ENCODE measurements around the gene NSD2.
"Not testable (repeated sequence)": the region's sequence is repeated elsewhere in the genome, so short reads cannot be mapped to it uniquely, and the experiment has no call there.

NSD2 gene

DNA sequence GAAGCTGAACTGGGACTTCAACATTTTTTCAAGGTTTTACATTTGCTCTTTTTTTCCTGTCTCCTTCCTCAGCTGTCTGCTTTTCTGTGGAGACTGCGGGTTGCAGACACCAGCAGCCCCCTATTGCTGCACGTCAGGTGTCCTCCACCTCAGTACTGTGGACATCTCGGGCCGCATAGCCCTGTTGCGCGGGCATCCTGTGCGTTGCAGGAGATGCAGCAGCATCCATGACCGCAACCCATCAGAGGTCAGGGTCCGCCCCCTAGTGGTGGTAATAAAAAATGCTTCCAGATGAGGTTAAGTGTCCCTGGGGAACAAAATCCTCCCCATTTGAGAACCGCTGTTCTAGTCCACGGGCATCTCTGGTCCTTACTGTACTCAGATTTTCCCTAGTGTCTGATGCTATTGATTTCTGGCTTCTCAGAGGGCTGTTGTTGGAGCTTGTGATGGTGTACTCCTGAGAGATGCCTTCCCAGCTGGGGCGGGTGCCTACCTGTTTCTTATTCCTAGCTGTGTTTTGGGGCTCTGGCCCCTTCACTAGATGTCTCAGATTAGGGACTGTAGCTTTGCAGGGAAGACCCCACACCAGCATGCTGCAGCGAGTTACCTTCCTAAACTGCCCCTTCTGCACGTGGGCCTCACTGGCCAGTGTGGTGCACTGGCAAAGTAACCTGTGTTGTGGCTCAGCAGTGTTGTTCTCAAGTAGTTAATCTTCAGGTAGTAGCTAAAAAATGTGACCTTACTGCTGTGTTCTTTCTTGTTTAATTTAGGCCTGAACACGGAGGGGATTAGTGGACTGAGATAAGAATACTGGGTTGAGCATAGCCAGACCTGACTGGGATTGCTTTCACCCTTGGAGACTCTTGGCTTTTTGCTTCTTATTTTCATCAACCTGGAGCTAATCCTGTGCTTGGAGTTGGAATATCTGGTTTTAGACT, 28.2 kb downstream of the NSD2 start:
- DNase-seq (ENCODE audit: low read depth): peak; percentile 78

DNA sequence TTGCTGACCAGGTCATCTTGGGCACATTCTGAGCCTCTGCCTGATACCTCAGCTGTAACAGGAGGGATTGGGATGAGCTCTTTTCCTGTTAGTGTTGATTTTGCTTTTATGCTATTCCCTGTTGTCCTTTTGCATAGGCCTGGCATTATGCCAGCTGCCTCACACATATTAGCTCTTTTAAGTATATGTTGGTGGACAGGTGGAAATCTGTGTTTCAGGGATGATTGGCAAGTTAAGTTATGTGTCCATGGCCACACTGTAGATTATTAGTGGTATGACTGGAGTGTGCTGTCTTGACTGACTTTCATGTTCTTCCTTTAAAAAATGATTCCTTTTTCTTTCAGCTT, 28.9 kb downstream of the NSD2 start:
- DNase-seq (ENCODE audit: low read depth): no peak

DNA sequence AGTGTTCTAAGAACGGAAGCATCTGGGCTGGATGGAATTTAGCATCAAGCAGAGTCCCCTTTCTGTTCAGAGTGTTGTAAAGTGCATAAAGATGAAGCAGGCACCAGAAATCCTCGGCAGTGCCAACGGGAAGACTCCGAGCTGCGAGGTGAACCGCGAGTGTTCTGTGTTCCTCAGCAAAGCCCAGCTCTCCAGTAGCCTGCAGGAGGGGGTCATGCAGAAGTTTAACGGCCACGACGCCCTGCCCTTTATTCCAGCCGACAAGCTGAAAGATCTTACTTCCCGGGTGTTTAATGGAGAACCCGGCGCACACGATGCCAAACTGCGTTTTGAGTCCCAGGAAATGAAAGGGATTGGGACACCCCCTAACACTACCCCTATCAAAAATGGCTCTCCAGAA, 29.4 kb downstream of the NSD2 start:
- no peak for DNase-seq (ENCODE audit: low read depth)

DNA sequence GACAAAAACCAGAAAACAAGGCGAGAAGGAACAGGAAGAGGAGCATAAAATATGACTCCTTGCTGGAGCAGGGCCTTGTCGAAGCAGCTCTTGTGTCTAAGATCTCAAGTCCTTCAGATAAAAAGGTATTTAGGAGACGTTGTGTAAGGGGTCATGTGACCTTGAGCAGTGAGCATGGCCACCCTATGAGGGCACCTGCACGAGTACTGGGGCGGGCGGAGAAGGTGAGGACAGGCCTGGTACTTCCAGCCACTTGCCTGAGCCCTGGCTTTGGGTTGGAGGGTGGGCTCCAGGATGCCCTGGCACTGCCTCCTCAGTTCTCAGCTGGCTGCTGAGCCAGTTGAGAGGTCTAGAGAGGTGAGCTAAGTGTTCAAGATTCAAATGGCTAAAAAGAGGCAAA, 29.9 kb downstream of the NSD2 start:
- DNase-seq (ENCODE audit: low read depth): no peak

DNA sequence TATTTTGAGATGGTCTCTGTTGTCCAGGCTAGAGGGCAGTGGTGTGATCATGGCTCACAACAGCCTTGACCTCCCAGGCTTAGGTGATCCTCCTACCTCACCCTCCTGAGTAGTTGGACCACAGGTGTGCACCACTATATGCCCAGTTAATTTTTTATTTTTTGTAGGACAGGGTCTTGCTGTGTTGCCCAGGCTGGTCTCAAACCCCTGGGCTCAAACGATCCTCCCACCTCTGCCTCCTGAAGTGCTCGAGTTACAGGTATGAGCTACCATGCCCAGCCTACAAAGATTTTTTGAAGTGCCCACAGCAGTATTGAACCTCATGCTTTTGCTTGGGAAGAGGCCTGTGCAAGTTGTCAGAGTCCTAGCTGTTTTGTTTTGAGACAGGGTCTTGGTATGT, 31.1 kb downstream of the NSD2 start:
- no peak for DNase-seq (ENCODE audit: low read depth)

DNA sequence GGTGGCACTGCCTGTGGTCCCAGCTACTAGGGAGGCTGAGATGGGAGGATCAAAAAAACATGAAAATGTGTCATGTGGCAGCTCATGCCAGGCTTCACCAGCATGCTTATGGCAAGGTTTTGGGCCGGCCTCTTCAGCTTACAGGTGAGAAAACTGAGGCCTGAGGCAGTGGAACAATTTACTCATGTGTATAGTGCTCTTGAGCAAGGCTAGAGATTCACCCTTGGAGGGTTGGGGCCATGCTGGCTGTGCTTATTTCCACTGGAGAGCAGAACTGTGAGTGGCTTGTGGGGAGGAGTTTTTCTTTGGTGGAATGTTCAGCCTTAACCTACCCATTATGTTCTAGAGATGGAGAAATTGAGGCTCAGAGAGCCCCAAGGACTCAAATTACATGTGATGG, 31.8 kb downstream of the NSD2 start:
- no peak for DNase-seq (ENCODE audit: low read depth)

DNA sequence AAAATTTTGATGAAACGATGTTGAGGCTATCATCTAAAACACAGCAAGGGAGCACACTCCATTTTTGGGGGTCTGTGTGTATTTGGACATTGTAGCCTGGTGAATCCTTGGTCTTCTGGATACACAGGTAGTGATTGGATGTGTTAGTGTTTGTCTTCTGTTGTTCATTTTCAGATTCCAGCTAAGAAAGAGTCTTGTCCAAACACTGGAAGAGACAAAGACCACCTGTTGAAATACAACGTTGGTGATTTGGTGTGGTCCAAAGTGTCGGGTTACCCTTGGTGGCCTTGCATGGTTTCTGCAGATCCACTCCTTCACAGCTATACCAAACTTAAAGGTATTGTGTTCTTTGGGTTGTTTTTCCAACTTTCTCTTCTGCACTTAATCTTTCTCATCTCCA, 32.8 kb downstream of the NSD2 start:
- no peak for DNase-seq (ENCODE audit: low read depth)

DNA sequence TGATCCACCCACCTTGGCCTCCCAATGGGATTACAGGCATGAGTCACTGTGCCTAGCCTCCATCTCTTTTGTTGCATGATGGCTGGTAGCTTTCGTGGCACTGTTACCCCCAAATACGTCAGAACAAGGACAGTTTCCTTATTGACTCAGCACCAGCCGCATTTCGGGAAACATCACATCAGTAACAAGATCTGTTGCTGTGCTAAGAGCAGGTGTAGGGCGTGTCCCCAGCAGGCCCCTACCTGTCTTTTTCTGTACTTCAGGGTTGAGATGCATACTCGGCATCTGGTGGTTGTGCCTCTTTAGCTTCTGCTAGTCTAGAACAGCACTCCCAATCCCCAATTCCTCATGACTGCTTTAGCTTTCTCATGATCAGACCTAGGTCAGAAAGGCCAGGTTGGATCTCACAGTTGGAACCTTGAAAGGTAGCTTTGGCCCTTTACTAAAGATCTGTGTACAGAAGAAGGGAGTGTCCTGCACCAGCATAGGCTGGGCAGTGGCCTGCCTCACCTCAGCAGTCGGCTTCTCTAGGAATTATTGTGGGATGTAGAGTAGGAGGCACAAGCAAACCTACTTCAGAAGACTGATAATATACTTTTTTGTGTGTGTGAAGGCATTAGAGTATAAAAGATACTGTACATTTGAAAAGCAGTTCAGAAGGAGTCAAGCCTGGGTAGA, 36.8 kb downstream of the NSD2 start:
- DNase-seq (ENCODE audit: low read depth): no peak

DNA sequence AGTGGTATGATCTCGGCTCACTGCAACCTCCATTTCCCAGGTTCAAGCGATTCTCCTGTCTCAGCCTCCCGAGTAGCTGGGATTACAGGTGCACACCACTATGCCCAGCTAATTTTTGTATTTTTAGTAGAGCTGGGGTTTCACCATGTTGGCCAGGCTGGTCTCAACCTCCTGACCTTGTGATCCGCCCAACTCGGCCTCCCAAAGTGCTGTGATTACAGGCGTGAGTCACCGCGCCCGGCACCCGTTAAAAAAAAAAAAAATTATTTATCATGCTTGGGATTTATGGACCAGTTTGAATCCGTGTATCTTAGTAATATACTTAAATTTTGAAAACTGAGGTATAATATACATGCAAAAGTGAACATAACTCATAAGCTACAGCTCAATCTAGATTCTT, 38.5 kb downstream of the NSD2 start:
- not testable (repeated sequence) for DNase-seq (ENCODE audit: low read depth)

DNA sequence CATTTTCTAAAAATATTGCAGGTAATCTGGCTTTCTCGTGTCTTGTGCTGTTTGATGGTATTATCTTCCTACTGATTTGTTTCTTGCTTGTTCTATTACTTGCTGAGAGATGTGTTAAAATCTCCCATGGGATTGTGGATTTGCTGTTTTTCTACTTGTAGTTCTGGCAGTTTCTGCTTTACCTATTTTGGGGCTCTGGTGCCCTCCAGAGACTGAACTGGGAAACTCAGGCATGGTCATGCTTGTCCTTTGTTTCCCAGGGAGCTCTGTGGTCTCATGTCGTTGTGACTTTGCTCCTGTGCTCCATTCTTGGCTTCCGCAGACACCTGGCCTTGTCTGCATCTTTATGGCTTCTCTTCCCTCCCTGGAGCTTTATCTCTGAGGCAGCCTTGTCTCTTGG, 39.5 kb downstream of the NSD2 start:
- peak; percentile 55 for DNase-seq (ENCODE audit: low read depth)

DNA sequence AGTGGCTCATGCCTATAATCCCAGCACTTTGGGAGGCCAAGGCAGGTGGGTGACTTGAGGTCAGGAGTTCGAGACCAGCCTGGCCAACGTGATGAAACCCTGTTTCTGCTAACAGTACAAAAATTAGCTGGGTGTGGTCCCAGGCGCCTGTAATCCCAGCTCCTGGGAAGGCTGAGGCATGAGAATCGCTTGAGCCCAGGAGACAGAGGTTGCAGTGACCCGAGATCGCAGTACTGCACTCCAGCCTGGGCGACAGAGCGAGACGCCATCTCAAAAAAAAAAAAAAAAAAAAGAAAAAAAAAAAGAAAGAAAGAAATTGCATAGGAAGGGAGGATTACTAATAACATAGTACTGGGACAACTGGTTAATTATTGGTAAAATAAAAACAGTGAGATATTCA, 40.1 kb downstream of the NSD2 start:
- not testable (repeated sequence) for DNase-seq (ENCODE audit: low read depth)

DNA sequence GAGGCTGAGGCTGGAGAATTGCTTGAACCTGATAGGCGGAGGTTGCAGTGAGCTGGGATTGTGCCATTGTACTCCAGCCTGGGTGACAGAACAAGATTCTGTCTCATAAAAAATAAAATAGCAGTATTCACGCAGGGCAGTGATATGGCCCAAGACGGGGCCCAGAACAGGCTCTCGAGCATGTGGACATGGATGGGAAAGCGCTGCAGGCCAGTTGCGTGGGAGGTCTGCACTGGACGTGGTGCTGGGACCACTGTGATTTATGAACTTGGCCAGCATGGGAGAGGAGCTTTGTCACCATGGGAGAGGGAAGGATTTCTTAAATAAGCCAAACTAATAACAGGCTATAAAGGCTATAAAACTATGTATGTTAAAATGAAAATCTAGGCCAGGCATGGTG, 51.6 kb downstream of the NSD2 start:
- no peak for DNase-seq (ENCODE audit: low read depth)

DNA sequence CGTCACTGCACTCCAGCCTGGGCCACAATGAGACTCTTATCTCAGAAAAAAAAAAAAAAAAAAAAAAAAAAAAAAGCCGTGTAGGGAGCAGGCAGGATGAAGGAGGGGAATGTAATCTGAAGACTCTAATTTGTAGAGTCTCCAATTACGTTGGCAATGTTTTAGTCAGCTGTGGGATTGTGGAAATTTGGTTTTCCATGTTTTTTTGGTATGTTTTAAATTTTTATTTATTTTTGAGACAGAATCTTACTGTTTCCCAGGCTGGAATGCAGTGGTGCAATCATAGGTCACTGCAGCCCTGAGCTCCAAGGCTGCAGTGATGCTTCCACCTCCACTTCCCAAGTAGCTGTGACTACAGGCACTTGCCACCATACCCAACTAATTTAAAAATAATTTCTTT, 56.5 kb downstream of the NSD2 start:
- DNase-seq (ENCODE audit: low read depth): no peak

DNA sequence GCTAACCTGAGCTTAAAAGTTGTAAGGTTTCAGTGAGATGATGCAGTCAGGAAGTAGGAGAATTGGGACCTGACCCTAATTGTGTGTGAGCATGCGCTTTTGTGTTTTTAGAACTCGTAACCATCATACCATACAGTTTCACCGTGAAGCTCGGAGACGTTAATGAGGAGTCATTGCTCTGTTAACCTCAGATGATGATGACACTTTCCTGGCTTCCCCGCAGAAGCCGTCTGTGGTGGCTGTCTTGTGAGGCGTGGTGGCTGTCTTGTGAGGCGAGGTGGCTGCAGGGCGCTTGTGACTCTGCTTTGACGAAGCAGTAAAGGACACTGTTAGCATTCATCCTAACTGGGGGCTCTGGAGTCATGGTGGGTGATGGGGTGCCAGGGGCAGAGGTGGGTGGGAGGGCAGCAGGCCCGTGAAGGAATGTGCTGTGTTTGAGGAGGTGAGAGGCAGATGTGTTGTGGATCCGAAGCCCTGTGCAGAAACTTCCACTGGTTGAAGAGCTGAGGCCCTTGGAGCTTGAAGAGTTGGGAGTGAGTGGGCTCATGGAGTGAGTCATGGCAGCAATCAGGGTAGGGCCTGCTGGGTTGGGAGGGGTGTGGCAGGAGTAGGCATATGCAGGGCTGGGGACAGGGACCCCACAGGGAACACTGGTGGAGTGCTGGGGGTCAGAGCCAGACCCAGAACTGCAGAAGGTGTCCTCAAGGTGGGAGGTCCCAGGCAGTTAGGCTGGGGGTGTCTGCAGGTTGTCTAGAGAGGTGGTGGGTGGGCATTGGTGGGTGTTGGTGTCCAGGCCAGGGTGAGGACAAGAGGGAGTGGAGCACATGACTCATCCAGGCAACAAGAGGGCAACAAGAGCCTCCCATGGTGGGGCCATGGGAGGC, 57.4 kb downstream of the NSD2 start:
- no peak for DNase-seq (ENCODE audit: low read depth)

DNA sequence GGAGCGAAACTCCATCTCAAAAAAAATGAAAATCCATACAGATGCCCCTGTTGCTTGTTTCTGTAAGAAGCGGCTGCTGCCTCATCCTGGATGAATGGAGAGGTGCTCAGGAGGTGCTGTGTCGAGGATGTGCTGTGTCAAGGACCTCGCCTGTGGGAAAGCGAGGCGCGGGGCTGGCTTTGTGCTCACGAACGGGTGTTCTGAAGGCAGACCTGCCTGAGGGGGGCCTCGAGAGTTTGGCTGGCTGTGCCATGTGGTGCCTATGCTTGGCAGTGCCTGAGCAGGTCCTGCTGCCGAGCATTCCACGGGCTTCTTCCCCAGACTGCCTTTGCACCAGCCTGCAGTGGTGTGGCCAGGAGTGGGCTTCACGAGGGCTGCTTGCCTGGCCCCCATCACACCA, 61.5 kb downstream of the NSD2 start:
- DNase-seq (ENCODE audit: low read depth): no peak

DNA sequence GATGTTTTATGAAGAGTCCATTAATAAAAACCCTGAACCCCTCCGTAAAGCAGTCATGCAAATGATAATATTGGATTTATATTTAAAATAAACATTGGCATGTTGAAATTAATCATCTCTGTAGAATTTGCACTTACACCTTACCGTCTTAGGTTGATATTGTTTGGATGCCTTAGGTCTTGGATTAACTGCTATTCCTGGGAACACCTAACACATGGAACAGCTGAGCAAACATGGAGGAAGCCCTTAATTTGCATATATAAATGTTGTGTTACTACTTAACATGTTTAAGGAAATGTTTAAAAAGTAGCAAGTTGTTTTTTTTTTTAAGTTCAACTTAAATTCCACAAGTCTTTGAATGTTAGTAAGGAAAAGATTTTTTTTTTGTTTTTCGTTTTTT, 62.5 kb downstream of the NSD2 start:
- DNase-seq (ENCODE audit: low read depth): no peak

DNA sequence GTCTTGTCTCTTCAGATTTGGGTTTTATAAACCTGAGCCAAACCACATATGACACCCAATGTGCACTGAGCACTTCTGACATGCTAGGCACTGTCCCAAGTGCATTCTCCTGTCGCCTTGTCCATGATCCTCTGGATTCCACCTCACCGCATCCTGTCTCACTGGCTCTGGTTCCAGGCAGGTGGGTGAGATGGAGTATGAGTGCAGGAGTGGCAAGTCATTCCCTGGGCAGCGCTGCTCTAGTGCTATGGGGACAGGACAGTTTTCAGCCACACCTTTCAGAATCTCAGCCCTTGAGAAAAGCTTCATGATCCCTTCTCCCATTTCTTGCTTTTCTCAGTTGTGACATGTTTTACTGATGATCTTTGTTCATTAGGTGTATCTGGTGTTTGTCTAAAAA, 66.4 kb downstream of the NSD2 start:
- DNase-seq (ENCODE audit: low read depth): no peak

DNA sequence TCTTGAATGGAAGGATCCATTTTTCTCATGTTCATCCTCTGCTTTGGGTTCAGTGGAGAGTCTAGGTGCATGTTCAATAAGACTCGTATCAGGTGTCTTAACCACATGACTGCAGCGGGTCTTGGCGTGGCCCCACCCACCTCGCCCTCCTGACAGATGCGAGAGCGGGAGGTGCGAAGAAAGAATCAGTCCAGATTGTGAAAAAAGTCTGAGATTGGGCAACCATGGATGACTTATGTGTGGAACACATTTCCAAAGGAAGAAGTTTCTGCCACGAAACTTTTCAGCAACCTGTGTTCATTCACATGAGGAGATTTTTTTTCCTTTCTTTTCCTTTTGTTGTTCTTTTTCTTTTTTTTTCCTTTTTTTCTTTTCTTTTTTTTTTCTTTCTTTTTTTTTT, 66.8 kb downstream of the NSD2 start:
- DNase-seq (ENCODE audit: low read depth): no peak

DNA sequence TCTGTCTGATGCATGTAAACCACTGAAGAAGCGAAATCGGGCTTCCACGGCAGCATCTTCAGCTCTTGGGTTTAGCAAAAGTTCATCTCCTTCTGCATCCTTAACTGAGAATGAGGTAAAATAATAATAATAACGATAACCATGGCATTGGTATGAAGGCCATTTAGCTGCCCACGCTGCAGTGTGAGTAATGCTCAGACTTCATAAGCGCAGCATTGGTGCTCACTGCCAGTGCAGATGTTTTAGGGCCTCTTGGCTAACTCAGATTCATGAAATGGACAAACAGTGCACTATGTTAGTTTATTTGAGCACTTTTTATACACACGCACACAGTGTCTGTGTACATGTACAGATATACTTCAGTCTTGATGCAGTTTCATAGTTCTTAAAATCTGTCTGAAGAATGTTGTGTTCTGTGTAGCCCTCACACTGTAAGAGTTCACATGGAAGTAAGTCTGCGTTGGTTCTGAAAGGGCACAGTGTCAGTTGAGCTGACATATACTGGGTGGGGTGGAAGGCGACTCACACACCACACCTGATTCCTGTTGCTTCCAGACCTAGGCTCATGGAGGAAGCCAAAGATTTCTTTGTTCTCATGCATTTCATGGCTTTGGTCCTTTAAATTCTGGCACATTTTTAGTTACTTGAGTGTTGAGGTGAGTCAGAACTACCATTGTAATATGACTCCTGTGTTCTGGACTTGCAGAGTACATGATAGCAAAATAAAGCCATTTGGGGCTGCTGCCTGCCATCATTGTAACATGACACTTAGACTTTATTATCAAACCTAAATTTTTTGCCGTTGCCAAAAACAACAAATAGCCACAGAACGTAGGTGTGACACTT, 68.7 kb downstream of the NSD2 start:
- peak; percentile 79 for DNase-seq (ENCODE audit: low read depth)

DNA sequence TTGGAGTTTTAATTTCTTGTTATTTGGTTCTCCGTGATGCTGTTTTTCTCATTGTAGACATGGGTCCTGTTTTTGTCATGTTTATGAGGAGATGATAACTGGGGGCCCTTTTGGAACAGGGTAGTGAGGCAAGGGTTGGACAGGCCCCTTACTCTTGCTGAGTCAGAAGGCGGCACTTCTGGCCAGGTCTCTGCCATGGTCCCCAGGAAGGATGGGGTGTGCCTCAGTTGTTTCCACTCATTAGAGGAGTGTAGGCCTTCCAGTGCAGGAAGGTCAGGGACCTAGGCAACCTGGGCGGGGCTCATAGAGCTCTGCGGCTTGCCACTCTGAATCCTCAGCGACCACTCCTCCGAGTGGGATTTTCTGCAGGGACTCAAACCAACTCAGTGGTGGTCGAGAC, 69.4 kb downstream of the NSD2 start:
- no peak for DNase-seq (ENCODE audit: low read depth)

DNA sequence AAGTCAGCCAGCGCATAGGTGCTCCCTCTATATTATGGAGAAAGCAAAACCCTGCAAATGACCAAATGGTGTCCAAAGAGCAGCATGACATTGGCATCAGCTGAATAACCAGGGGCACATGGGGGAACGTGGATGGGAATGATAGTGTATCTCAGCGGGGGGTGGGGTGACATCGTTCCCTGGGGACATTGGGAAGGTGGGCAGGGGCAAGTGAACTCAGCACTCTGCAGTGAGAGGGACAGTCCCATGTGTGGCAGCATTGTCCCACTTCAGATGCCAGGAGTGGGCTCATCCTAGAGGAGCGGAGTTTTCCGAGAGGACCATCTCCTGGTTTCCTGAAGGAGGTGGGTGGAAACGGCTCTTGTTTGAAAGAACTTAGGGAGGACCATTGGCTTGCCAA, 72.7 kb downstream of the NSD2 start:
- DNase-seq (ENCODE audit: low read depth): no peak

Data from fibroblast of the conjunctiva (primary cell).